NCI-H1930 (cell line): ENCODE data around the gene COBLL1.

Experiments
- DNase-seq, 2 experiments: peaks; one replicate each; lab custom pipeline; 2025; lab: John Stamatoyannopoulos, UW

The COBLL1 gene

GRCh38 chr2:164754157-164755093 lies 87.2 kb downstream of the COBLL1 start:
- DNase-seq, result no peak

GRCh38 chr2:164752956-164753355 lies 88.7 kb downstream of the COBLL1 start:
- DNase-seq, result no peak

DNA sequence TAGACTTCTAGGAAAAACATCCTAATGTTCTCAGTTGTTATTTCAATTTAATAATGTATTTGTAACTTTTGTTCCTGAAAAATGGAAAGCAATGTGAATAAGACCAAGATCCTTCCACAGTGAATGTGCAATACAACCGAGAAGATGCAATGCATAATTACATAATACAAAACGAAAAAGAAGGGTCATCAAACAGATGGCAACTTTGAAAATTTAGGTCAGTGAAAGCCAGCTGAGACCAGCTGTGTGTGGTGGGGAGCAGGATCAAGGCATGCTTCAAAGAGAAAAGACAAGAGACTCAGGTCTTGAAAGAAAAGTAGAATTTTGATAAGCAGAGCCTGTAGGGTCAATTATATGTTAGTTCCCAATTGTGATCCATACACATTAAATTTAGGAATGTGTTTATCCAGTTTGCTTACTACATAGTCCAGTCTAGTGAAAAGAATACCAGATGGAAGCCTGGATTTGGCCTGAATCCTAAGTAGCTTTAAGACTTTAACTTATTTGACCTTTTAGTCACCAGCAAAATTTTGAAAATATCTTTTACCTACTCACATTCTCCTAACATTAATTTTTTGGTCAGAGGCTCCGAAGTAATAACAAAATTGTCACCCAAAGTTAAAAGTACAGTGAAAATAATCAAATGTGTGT lies 93.7 kb downstream of the COBLL1 start:
- no peak for DNase-seq

GRCh38 chr2:164747140-164747539 lies 94.5 kb downstream of the COBLL1 start:
- DNase-seq, result no peak

GRCh38 chr2:164746713-164747112 lies 94.9 kb downstream of the COBLL1 start:
- no peak for DNase-seq

- no peak for DNase-seq
Measured at GRCh38 chr2:164745012-164745797, 96.4 kb downstream of the COBLL1 start.

- DNase-seq, result no peak
Measured at GRCh38 chr2:164742738-164743317, 98.8 kb downstream of the COBLL1 start.

DNA sequence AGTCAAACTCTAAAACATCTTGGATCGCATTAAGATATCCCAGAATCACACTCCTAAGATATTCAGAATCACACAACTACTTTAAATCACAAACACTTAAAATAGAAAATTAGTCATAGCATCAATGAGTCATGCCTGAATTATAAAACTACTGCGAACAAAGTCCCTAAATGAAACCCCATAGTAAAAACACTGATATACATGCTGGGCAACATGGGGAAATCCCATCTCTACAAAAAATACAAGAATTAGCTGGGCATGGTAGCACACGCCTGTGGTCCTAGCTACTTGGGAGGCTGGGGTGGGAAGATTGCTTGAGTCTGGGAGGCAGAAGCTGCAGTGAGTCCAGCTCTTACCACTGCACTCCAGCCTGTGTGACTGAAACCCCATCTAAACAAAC lies 101.7 kb downstream of the COBLL1 start:
- no peak for DNase-seq

GRCh38 chr2:164737612-164738081 lies 104.0 kb downstream of the COBLL1 start:
- DNase-seq, result no peak

DNA sequence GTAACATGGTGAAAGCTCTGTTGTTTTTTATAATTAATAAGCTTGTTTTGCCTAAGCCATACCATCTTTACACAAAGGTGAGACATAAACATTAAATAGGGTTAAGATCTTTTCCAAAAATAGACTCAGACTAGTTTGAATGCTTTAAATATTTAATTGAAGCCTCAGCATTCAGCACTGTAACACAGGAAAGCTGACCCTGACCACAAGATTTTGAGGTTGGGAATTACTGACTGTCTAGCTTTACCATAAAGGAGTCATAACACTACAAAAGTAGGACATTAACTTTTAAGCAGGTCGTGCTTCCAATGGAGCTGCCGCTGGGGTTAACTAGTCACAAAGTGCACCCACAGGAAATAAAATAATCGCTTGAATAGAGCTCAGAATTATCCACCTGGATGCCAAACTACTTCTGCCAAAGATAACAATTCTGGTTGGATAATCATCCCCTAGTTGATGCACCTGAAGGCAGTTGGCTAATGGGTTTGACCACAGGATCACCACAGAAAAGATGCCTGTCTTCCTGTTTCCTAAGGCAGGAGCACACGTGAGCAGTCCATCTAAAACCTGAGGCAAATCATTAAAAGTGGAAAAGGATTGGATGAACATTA lies 106.2 kb downstream of the COBLL1 start:
- DNase-seq, result peak in 1 of 2 experiments; percentile 16

GRCh38 chr2:164734196-164734595 lies 107.4 kb downstream of the COBLL1 start:
- DNase-seq, result no peak

DNA sequence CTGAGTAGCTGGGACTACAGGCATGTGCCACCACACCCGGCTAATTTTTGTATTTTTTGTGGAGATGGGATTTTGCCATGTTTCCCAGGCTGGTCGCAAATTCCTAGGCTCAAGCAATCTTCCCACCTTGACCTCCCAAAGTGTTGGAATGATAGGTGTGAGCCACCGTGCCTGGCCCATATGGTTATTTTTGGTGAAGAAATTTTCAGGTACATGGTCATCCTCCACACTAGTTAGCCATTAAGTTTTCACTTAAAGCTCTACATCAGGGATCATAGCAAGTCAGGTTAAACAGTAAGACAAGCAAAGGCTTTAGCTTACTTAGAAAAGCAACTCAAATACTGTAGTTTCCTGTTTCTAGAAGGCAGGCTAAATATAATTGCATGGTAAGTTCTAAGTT lies 116.1 kb downstream of the COBLL1 start:
- DNase-seq, result no peak

GRCh38 chr2:164722616-164723338 lies 118.8 kb downstream of the COBLL1 start:
- DNase-seq, result no peak

- DNase-seq, result no peak
Measured at GRCh38 chr2:164721430-164721829, 120.2 kb downstream of the COBLL1 start.

GRCh38 chr2:164719996-164720941 lies 121.4 kb downstream of the COBLL1 start:
- no peak for DNase-seq

DNA sequence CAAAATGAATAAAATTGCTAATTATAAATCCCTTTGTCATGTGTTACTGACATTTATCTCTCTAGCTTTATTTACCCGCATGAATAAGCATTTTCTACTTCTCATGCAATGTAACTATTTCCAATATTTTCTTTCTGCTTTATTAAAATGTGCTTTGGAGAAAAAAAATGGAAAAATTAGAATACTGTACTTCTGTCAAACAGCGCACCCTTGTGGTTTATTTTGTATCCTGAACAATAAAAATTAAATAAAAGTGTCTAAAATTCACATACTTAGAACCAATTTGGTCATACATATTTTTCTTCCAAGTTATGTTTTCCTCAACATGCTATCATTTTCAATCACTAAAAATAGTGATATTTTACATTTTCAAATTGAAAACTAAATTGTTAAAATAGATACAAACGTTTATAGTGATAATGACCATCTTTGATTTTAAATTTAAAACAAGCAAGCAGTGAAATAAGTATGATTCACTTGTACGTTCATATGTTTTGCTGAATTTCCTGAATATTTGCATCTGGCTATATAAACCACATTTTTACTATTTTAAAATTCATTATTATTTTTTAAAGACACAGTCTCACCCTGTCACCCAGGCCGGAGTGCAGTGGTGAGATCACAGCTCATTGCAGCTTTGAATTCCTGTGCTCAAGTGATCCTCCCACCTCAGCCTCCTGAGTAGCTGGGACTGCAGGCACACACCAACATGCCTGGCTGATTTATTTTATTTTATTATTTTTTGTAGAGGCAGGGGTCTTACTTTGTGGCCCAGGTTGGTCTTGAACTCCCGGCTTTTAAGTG lies 124.4 kb downstream of the COBLL1 start:
- peak in 1 of 2 experiments; percentile 7 for DNase-seq

DNA sequence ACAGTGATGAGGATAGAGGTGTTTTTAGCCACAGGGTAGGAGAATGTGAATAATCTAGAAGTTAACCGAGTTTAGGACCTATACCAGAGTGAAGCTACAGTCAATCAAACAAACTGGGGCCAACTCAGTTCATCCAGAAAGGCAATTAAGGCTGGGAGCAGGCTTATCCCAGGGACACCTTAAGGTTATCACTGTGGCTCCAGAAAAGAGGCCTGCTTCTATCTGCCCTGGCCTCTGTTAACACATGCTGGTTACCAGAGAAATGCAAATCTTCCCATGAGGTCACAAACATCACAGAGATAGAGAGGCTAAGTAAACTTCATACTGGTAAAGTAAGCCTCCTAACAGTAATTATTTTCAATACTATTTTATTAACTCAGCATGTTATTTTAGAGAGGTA lies 127.2 kb downstream of the COBLL1 start:
- DNase-seq, result no peak

- no peak for DNase-seq
Measured at GRCh38 chr2:164711766-164712138, 129.9 kb downstream of the COBLL1 start.
